OCI-LY1 (cell line): Measurements from ENCODE around the gene KL.

Experiments
- H2AFZ ChIP-seq: fragments of 200-600 bp; sonication (generic), shearing (Covaris generic); 2 replicates; pipeline ENCODE4 v1.6.0; 2014; ENCODE audit warnings: antibody characterized with exemption, mild to moderate bottlenecking, low read length
- H3F3A ChIP-seq: fragments of 200-600 bp; sonication (generic), shearing (Covaris generic); 2 replicates; pipeline ENCODE4 v1.6.0; 2014; ENCODE audit warnings: mild to moderate bottlenecking, antibody characterized with exemption, low read length, moderate library complexity; ENCODE audit not compliant: insufficient read depth
- H3K27ac ChIP-seq: fragments of 200-600 bp; sonication (generic); 2 replicates; pipeline ENCODE4 v1.5.1; 2014; ENCODE audit warnings: low read length, mixed run types, mild to moderate bottlenecking, low read depth; ENCODE audit not compliant: poor library complexity, severe bottlenecking
- H3K27me3 ChIP-seq: fragments of 200-600 bp; sonication (generic); 2 replicates; pipeline ENCODE4 v1.6.0; 2014; ENCODE audit warnings: antibody characterized with exemption, mild to moderate bottlenecking, low read length, moderate library complexity; ENCODE audit not compliant: insufficient read depth
- H3K36me3 ChIP-seq: fragments of 200-600 bp; sonication (generic); 2 replicates; pipeline ENCODE4 v1.6.1; 2014; ENCODE audit warnings: mild to moderate bottlenecking, antibody characterized with exemption, low read length, moderate library complexity, mixed read lengths; ENCODE audit not compliant: insufficient read depth
- H3K4me1 ChIP-seq: fragments of 200-600 bp; sonication (generic); 2 replicates; pipeline ENCODE4 v1.5.1; 2014; ENCODE audit warnings: mild to moderate bottlenecking, low read length, moderate library complexity; ENCODE audit not compliant: insufficient read depth, severe bottlenecking
- H3K4me2 ChIP-seq: fragments of 200-600 bp; sonication (generic), shearing (Covaris generic); 2 replicates; pipeline ENCODE4 v1.6.1; 2014; ENCODE audit warnings: low read length
- H3K4me3 ChIP-seq: fragments of 200-600 bp; sonication (generic); 2 replicates; pipeline ENCODE4 v1.5.1; 2014; ENCODE audit warnings: low read length, low read depth, mild to moderate bottlenecking, mixed read lengths; ENCODE audit not compliant: poor library complexity, severe bottlenecking
- H3K79me2 ChIP-seq: fragments of 200-600 bp; shearing (Covaris generic); 2 replicates; pipeline ENCODE4 v1.6.1; 2016; ENCODE audit warnings: mixed run types, low read length, mixed read lengths; ENCODE audit not compliant: insufficient read depth
- H3K9ac ChIP-seq: fragments of 200-600 bp; sonication (generic), shearing (Covaris generic); 2 replicates; pipeline ENCODE4 v1.6.1; 2014; ENCODE audit warnings: mild to moderate bottlenecking, low read length, mixed read lengths
- H3K9me2 ChIP-seq: fragments of 200-600 bp; sonication (generic), shearing (Covaris generic); 2 replicates; pipeline ENCODE4 v1.6.1; 2014; ENCODE audit warnings: low read depth, mild to moderate bottlenecking, low read length, mixed read lengths
- H3K9me3 ChIP-seq: fragments of 200-600 bp; shearing (Covaris generic); 2 replicates; pipeline ENCODE4 v1.6.1; 2014; ENCODE audit warnings: low read length, mixed read lengths
- H4K20me1 ChIP-seq: fragments of 200-600 bp; sonication (generic), shearing (Covaris generic); 2 replicates; pipeline ENCODE4 v1.6.0; 2016; ENCODE audit warnings: mild to moderate bottlenecking, low read length; ENCODE audit not compliant: insufficient read depth
- CTCF ChIP-seq: fragments of 200-600 bp; sonication (generic), shearing (Covaris generic); IDR thresholded peaks from 2 replicates; pipeline ENCODE4 v1.5.1; 2017; ENCODE audit warnings: mild to moderate bottlenecking, antibody characterized with exemption, low read length, moderate library complexity, mixed read lengths
- EZH2 ChIP-seq: fragments of 200-600 bp; sonication (generic), shearing (Covaris generic); IDR thresholded peaks from 2 replicates; pipeline ENCODE4 v1.8.0; 2017; ENCODE audit warnings: borderline replicate concordance, mixed run types, mild to moderate bottlenecking, antibody characterized with exemption, low read length, moderate library complexity, mixed read lengths

KL gene

GRCh38 chr13:32968793-32969192, 47.4 kb upstream of the KL start:
- TF ChIP-seq CTCF (no peak), EZH2 (no peak)
- Histone ChIP-seq H4K20me1 (no peaks in the 10 kb centered on the region), H3K9me3 (no peaks in the 10 kb centered on the region), H3F3A (no peaks in the 10 kb centered on the region), H3K4me1 (no peaks in the 10 kb centered on the region), H2AFZ (no peak overlapping the region), H3K79me2 (no peaks in the 10 kb centered on the region), H3K9ac (no peak overlapping the region), H3K4me3 (no peak overlapping the region), H3K36me3 (no peaks in the 10 kb centered on the region), H3K27ac (no peak overlapping the region), H3K9me2 (no peaks in the 10 kb centered on the region), H3K27me3 (no peaks in the 10 kb centered on the region), H3K4me2 (no peak overlapping the region)

- no peak overlapping the region for H2AFZ ChIP-seq
- H3K9me3 ChIP-seq = no peaks in the 10 kb centered on the region
- H3K9ac ChIP-seq = no peak overlapping the region
- H3K9me2 ChIP-seq = no peaks in the 10 kb centered on the region
- H3K4me1 ChIP-seq = no peaks in the 10 kb centered on the region
- H3K27ac ChIP-seq = no peak overlapping the region
- no peaks in the 10 kb centered on the region for H4K20me1 ChIP-seq
- H3K27me3 ChIP-seq = no peaks in the 10 kb centered on the region
- H3K36me3 ChIP-seq = no peaks in the 10 kb centered on the region
- no peak overlapping the region for H3K4me3 ChIP-seq
- H3F3A ChIP-seq = no peaks in the 10 kb centered on the region
- H3K4me2 ChIP-seq = no peak overlapping the region
- no peak for TF ChIP-seq EZH2
- TF ChIP-seq CTCF = no peak
- H3K79me2 ChIP-seq = no peaks in the 10 kb centered on the region
These were observed 46.7 kb upstream of the KL start for GRCh38 chr13:32969516-32969941.

GRCh38 chr13:32976056-32976805, 40.0 kb upstream of the KL start:
- no peak overlapping the region for H3K4me3 ChIP-seq
- H4K20me1 ChIP-seq = no peaks in the 10 kb centered on the region
- H3K79me2 ChIP-seq = no peaks in the 10 kb centered on the region
- no peak overlapping the region for H3K9ac ChIP-seq
- H3K36me3 ChIP-seq = no peaks in the 10 kb centered on the region
- no peak overlapping the region for H3K27ac ChIP-seq
- no peaks in the 10 kb centered on the region for H3K27me3 ChIP-seq
- H3K9me3 ChIP-seq = no peaks in the 10 kb centered on the region
- TF ChIP-seq CTCF = no peak
- TF ChIP-seq EZH2 = no peak
- H3F3A ChIP-seq = no peaks in the 10 kb centered on the region
- no peak overlapping the region for H3K4me2 ChIP-seq
- H3K4me1 ChIP-seq = no peaks in the 10 kb centered on the region
- H2AFZ ChIP-seq = no peak overlapping the region
- no peaks in the 10 kb centered on the region for H3K9me2 ChIP-seq
